HepG2 (cell line): ENCODE measurements around the gene CDCP2. TPM values are rescaled to one million over a fixed set of nuclear protein-coding genes. Genes with fewer than 3 reads are reported as not detected.

ENCODE experiments used
- ATF7-NPFF ChIP-seq: sonication (generic); formaldehyde crosslinking; IDR thresholded peaks from 2 replicates; pipeline ENCODE4 v1.8.1; 2023; ENCODE audit warnings: mild to moderate bottlenecking, low read depth, missing genetic modification reagents, moderate library complexity
- EED ChIP-seq: sonication (generic); formaldehyde crosslinking; IDR thresholded peaks from 2 replicates; pipeline ENCODE4 v1.5.0; 2020; ENCODE audit warnings: mild to moderate bottlenecking, missing genetic modification reagents
- KLF15 ChIP-seq: sonication (generic); formaldehyde crosslinking; IDR thresholded peaks from 2 replicates; pipeline ENCODE4 v1.8.1; 2023; ENCODE audit warnings: borderline replicate concordance, mild to moderate bottlenecking, inconsistent platforms, missing genetic modification reagents, mixed read lengths
- POGZ ChIP-seq: sonication (generic); formaldehyde crosslinking; IDR thresholded peaks from 2 replicates; pipeline ENCODE4 v1.4.0; 2020; ENCODE audit warnings: mild to moderate bottlenecking, missing genetic modification reagents
- RXRA ChIP-seq: sonication (generic); formaldehyde crosslinking; IDR thresholded peaks from 2 replicates; pipeline ENCODE4 v1.5.1; 2020; ENCODE audit warnings: missing genetic modification reagents
- SALL1 ChIP-seq: sonication (generic); formaldehyde crosslinking; IDR thresholded peaks from 2 replicates; pipeline ENCODE4 v1.8.0; 2022; ENCODE audit warnings: mild to moderate bottlenecking, missing genetic modification reagents
- SUZ12 ChIP-seq: fragments of 150-350 bp; IDR thresholded peaks from 2 replicates; pipeline ENCODE4 v1.6.1; 2014; ENCODE audit warnings: low read depth, low read length
- TCF7 ChIP-seq: sonication (generic); IDR thresholded peaks from 2 replicates; pipeline ENCODE4 v1.6.1; 2016; ENCODE audit warnings: antibody characterized with exemption, low read depth
- XRCC5 ChIP-seq: fragments of 200-400 bp; formaldehyde crosslinking; optimal IDR thresholded peaks from 2 replicates; pipeline ENCODE3; 2017; ENCODE audit warnings: mild to moderate bottlenecking, low read length
- ZNF768 ChIP-seq: sonication (generic); formaldehyde crosslinking; IDR thresholded peaks from 2 replicates; pipeline ENCODE4 v1.4.0; 2020; ENCODE audit warnings: missing genetic modification reagents
- ZNF83 ChIP-seq: sonication (generic); formaldehyde crosslinking; IDR thresholded peaks from 2 replicates; pipeline ENCODE4 v1.4.0; 2020; ENCODE audit warnings: missing genetic modification reagents, mild to moderate bottlenecking, borderline replicate concordance
- ZNF878 ChIP-seq: sonication (generic); formaldehyde crosslinking; IDR thresholded peaks from 2 replicates; pipeline ENCODE4 v1.8.1; 2023; ENCODE audit warnings: mild to moderate bottlenecking, missing genetic modification reagents, moderate library complexity
- polyA plus RNA-seq, 8 experiments: library from polyadenylated mRNA; depleted of rRNA in 3 of 8; stranded (reverse) in 7 of 8; unstranded in 1 of 8; fragments of >200 nt; fragmentation: Illumina TruSeq in 4 of 8; extraction: Trizol in 4 of 8; gene quantifications; 2 replicates each; pipeline versions ENCODE4 v1.2.1 to v1.2.3, GENCODE V29; 2011 to 2016; ENCODE audit warnings: low read depth in 4 of 8, missing spikeins in 1 of 8, mixed read lengths in 1 of 8; ENCODE audit not compliant: insufficient read depth in 1 of 8
- total RNA-seq, 5 experiments: library from RNA; depleted of rRNA; stranded (reverse); fragments of >200 nt; fragmentation: Illumina TruSeq; extraction: Trizol; gene quantifications; 2 replicates each; pipeline ENCODE4 v1.2.3, GENCODE V29; 2016; ENCODE audit warnings: low read depth in 1 of 5
- TF ChIP-seq, protein P1 (sequence below): sonication (generic); formaldehyde crosslinking; IDR thresholded peaks from one replicate; pipeline ENCODE4 v1.5.1; 2020; ENCODE audit warnings: mild to moderate bottlenecking, missing genetic modification reagents; ENCODE audit errors: not compliant biosample characterization

The CDCP2 gene
- total and polyA plus RNA-seq, 2 of the 13 experiments (the other 11 are each of a cell fraction or from before 2014, with no cell fraction given): not detected

DNA sequence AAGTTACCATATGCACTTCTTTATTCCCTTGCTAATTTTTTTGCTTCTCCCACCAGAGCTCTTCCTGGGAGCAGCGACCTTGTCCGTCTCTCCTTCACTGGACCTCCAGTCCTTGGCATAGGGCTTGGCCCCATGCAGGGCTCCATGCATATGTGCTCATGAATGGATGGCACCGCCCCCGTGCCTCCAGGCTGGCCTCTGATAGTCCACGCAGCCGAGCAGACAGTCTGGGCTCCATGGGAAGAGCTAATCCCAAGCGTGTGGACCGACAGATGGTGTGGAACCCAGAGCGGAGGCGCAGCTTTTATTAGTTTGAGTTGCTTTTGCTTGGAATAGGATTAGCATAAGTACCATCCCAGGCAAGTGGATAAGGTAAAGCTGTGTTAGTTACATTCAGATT lies 41.8 kb downstream of the CDCP2 start (continued):
- TF ChIP-seq, protein P1, sequence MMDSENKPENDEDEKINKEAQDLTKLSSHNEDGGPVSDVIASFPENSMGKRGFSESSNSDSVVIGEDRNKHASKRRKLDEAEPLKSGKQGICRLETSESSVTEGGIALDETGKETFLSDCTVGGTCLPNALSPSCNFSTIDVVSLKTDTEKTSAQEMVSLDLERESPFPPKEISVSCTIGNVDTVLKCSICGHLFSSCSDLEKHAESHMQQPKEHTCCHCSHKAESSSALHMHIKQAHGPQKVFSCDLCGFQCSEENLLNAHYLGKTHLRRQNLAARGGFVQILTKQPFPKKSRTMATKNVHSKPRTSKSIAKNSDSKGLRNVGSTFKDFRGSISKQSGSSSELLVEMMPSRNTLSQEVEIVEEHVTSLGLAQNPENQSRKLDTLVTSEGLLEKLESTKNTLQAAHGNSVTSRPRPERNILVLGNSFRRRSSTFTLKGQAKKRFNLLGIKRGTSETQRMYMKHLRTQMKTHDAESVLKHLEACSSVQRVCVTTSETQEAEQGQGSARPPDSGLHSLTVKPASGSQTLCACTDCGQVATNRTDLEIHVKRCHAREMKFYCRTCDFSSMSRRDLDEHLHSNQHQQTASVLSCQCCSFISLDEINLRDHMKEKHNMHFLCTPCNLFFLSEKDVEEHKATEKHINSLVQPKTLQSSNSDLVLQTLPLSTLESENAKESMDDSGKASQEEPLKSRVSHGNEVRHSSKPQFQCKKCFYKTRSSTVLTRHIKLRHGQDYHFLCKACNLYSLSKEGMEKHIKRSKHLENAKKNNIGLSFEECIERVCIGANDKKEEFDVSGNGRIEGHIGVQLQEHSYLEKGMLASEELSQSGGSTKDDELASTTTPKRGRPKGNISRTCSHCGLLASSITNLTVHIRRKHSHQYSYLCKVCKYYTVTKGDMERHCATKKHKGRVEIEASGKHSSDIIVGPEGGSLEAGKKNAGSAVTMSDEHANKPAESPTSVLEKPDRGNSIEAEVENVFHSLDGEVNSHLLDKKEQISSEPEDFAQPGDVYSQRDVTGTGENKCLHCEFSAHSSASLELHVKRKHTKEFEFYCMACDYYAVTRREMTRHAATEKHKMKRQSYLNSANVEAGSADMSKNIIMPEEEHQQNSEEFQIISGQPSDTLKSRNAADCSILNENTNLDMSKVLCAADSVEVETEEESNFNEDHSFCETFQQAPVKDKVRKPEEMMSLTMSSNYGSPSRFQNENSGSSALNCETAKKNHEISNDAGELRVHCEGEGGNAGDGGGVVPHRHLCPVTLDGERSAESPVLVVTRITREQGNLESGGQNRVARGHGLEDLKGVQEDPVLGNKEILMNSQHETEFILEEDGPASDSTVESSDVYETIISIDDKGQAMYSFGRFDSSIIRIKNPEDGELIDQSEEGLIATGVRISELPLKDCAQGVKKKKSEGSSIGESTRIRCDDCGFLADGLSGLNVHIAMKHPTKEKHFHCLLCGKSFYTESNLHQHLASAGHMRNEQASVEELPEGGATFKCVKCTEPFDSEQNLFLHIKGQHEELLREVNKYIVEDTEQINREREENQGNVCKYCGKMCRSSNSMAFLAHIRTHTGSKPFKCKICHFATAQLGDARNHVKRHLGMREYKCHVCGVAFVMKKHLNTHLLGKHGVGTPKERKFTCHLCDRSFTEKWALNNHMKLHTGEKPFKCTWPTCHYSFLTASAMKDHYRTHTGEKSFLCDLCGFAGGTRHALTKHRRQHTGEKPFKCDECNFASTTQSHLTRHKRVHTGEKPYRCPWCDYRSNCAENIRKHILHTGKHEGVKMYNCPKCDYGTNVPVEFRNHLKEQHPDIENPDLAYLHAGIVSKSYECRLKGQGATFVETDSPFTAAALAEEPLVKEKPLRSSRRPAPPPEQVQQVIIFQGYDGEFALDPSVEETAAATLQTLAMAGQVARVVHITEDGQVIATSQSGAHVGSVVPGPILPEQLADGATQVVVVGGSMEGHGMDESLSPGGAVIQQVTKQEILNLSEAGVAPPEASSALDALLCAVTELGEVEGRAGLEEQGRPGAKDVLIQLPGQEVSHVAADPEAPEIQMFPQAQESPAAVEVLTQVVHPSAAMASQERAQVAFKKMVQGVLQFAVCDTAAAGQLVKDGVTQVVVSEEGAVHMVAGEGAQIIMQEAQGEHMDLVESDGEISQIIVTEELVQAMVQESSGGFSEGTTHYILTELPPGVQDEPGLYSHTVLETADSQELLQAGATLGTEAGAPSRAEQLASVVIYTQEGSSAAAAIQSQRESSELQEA (CRISPR knock-in tag): no peak
- TF ChIP-seq SALL1 (CRISPR knock-in tag): no peak
- no peak for TF ChIP-seq RXRA (CRISPR knock-in tag)
- no peak for TF ChIP-seq EED
- TF ChIP-seq ZNF878 (CRISPR knock-in tag): no peak
- no peak for TF ChIP-seq ATF7-NPFF
- TF ChIP-seq KLF15 (CRISPR knock-in tag): no peak
- no peak for TF ChIP-seq ZNF83 (CRISPR knock-in tag)
- TF ChIP-seq SUZ12: no peak
- no peak for TF ChIP-seq ZNF768 (CRISPR knock-in tag)
- TF ChIP-seq TCF7: no peak
- no peak for TF ChIP-seq XRCC5
- no peak for TF ChIP-seq POGZ
